ENCODE results near the gene SEC14L5.
"Not testable (repeated sequence)": the region's sequence is repeated elsewhere in the genome, so short reads cannot be mapped to it uniquely, and the experiment has no call there.

Gene SEC14L5

DNA sequence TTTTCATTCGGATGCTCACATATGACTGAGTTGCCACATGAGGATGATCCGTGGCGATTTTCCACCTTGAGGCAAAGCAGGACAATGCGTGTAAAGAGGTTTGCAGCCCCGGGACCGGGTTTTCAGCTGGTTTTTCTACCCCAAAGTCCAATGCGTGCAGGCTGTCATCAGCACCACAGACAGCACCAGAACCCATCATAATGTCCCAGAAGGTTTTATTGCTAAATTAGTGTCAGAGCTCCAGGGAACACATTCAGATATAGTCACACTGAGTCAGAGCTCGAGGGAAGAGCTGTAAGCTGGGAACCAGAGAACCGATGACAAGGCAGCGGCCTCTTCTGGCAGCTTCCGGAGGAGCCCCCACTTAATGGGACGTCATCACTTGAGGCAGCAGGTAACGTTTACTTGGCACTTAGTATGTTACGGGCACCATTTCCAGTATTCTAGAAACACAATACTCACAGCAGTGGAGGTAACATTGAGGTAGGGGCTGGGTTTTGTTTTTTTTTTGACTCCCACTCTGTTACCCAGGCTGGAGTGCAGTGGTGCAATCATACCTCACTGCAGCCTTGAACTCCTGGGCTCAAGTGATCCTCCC lies 84.5 kb downstream of the SEC14L5 start:
- DNase-seq: no peak

DNA sequence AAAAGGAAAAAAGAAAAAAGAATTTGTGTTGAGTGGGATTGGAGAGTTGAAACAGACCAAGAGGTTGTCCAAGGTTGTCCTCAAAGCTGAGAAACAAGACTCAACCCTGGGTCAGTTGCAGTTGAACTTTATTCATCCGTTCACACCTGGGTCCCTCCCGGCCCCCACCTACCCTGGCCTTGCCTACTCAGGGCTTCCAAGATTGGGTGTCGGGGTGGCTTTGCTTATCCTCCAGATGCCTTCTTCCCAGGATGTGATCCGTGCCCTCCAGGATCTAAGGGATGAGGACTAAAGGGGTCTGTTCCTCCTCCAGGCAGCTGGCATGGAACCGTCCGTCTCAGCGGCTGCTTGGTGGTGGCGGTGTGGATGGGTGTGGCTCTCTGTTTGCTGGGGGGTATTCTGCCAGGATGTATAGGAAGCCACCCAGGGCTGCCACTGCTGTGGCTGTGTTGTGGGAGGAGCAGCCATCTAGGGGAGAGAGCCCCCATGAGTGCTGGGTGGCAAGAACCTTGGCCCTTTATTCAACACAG lies 85.9 kb downstream of the SEC14L5 start:
- DNase-seq: no peak

DNA sequence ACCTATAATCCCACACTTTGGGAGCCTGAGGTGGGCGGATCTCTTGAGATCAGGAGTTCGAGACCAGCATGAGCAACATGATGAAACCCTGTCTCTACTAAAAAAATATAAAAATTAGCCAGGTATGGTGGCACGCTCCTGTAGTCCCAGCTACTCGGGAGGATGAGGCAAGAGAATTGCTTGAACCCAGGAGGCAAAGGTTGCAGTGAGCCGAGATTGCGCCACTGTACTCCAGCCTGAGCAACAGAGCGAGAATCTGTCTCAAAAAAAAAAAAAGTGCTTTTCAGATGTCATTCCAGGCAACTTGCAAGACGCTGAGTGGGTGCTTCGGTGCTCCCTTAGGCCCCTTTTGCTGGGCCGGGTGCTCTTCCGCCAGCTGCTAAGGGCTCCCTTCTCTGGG lies 86.5 kb downstream of the SEC14L5 start:
- DNase-seq: not testable (repeated sequence)

DNA sequence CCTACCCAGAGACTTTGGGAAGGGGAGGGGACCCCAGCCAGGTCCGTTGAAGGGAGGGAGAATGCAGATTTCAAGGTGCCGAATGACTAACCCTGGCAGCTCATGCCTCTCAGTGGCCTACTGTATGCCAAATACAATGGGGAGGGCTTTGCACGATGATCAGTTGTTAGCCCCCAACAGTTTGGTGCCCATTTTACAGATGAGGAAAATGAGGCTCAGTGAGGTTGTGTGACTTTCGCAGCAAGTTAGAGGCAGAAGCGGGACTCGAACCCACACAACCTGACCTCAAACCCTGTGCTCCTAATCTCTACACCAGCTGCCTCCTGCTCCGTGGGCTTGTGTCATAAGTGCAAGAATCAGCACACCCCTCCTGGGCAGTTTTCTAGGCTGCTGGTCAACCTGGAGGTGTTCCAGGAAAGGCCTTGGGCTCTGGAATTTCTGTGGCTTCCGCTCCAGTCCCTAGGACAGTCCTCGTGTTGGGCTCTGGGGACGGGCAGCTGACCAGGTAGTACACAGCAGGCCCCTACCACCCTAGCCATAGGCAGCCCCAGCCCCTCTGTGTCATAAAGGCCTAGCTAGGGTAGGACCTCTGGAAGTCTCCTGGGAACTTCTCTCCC lies 87.5 kb downstream of the SEC14L5 start:
- DNase-seq: no peak

DNA sequence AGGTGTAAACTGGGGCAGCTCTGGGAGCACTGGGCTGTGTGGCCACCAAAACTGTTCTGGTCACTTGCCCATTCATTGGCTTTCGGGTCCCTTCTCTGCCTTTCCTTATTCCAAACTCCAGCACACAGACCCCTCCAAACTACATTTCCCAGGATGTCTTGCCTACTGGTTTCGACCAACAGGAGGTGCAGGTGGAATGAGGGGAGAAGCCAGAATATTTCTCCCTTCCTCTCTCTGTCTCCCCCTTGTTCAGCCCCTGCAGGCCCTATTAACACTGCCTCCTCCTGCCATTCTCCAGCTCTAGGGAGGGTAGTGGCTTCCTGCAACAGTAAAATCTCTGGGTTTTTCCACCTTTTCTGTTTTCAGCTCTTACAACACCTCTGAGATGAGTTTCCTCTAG lies 88.8 kb downstream of the SEC14L5 start:
- DNase-seq: no peak

DNA sequence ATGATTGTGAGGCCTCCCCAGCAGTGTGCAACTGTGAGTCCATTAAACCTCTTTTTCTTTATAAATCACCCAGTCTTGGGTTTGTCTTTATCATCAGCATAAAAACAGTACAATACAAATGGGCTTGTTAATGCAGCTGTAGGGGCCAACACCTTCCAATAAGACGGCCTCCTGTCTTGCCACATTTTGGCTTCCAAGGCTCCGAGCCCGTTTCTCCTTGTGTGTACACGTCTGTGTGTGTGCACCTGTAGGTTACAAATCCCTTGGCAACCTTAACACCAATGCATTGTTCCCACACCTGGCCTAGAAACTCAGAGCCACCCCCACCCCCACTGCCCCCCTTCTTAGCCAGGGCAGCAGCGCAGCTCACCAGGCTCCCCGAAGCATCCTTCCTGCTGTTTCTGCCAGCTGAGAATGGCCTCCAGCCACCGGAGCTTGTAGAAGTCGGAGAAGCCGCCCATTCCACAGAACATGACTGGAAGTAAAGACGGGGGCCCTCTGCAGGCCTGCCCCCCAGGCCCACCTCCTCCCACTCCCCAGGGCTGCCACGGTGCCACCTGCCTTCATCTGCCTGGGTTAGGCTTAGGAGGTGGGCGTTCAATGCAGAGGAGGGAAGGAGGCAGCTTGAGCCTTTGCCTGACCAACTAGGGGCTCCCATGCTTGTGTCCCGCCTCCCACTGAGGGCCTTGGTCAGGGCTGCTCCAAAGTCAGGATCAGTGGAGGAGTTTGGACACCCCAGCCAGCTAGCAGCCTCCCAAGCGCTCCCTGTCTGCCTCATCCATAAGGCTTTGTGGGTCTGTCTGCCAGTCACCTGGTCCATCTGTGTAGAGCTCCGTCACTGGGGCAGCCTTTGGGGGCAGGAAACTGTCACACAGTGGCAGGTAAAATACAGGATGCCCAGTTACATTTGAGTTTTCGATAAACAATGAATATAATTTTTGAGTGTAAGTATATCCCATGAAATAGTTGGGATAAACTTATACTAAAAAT lies 97.0 kb downstream of the SEC14L5 start:
- DNase-seq: no peak

DNA sequence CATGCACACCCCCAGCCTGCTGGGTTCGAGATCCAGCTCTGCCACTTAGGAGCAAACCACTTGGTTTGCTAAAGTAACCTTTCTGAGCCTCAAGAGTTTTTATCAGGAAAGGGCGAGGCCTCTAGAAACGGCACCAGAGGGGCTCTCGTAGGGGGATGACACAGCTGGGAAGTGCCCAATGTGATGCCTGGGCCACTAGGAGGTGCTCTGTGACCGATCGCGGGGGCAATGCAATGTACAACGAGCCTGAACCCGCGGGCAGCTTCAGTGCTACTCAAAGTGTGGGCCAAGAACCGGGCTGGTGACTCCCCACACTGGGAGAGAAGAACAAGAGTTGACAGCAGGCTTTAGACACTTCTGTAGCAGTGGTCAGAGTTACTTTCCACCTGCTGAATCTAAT lies 98.2 kb downstream of the SEC14L5 start:
- DNase-seq: peak; percentile 57

DNA sequence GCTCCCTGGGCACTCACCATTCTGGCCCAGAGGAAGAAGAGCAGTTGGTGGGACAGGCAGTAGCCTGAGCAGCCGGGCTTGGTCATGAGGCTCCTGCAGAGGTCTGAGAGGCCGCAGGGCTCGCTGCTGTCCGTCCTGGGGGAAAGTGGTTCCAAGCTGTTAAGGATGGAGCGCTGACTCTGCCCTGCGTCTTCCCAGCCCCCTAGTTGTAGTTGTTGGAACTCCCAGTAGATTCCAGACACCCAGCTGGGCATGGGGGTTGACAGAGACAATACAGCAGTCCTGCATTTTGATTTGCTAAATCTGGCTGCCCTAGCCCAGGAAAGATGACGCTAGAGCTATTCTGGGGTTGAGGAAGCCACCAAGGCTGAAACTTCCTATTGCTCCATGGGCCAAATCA lies 100.3 kb downstream of the SEC14L5 start:
- no peak for DNase-seq

DNA sequence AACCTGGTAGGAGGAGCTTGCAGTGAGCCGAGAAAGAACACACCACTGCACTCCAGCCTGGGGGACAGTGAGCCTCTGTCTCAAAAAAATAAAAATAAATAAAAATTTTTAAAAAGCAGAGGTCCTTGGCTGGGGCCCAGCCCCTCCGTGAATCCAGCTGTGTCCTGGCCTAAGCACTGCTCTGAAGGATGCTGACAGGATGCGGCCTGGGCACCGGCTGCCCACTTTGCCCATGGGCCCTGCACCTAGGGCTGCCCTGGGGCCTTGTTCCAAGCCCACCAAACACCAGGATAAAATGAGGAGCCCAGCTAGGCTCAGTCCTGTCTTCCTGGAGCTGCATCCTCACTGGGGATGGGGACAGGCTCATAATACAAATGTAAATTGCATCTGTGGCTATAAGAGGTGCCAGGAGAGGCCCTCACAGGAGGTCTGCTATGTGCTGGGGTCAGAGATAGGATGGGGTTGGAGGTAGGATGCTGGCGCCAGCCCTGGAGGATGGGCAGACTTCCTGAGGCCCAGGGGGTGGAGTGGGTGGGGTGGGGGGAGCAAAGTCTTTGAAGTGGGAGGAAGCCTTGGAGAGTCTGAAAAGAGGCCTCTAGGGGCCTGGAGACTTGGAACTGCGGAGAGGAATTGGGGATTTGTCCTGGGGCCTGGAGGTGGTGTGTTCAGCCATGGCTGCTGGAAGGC lies 101.4 kb downstream of the SEC14L5 start:
- DNase-seq: no peak

DNA sequence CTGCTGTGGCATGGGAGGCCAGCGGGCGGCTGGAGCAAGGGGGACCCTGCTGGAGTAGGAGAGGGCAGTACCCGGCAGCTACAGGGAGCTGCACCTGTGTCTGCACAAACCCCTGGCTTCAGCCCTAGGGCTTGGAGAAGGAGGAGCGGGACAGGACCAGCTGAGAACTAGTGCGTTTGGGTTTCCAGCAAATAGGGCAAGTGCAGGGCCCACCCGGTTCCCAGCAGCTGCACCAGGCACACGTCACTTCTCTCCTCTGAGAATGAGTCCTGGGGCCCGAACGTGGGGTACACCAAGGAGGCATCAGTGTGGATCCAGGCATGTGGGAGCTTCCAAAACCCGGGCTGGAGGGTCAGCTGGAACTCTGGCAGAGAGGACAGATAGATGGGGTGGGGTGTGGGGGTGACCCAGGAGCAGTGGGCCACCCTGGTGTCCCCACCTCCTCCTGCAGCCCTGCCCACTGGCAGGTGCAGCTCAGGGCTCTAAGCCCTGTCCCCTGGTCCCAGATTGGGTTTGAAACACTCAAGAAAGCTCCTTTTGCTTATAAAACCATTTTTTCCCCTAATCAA lies 102.0 kb downstream of the SEC14L5 start:
- DNase-seq: no peak

DNA sequence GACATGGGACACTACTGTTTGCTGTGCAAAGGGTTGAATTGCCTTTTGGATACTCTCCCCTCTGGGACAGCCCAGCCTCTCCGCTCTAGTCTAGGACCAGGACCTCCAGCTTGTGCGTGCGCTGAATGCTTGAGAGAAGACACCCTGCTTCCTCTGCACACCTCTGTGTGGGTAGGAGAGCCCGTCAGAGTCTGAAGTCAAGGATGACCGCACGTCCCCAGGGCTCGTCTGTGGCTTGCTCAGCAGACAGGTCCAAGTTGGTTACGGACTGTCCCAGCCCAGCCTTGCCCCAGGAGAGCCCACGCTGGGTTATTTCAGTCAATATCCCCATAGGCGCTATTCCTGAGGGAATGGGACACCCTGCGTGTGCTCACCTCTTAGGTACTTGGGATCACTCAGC lies 103.9 kb downstream of the SEC14L5 start:
- no peak for DNase-seq

DNA sequence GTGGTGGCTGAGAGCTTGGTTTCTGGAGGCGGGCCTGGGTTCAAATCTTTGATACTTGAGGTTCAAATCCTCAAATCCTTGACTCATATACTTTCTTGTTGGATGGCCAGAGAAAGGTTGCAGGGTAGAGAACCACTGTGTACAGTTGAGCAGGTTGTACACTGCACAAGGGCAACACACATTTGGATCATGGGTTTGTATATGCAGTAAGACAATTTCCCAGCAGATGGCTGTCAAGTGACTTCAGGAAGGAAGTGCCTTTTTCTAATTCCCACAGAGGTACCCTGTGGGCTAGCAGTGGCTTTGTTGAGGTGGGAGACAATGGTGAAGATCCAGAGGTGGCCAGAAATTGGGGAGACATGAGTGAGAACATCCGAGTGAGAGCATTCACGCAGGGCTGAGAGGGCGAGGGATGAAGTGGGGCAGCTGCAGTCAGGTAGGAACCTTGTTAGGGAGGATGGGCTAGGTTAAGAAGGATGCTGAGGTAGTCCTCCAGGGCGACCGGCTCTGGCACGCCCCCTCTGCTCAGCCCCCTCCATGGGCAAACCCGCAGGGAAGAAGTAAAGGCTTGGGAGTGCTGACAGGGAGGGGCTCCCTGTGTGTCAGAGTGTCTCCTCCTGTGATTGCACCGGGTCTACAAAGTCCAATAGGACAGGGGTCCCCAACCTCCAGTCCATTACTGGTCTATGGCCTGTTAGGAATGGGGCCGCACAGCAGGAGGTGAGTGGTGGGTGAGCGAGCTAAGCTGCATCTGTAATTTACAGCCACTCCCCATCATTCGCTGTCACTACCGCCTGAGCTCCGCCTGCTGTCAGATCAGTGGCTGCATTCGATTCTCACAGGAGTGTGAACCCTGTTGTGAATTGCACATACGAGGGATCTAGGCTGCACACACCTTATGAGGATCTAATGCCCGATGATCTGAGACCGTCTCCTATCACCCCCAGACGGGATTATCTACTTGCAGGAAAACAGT lies 104.9 kb downstream of the SEC14L5 start:
- no peak for DNase-seq

DNA sequence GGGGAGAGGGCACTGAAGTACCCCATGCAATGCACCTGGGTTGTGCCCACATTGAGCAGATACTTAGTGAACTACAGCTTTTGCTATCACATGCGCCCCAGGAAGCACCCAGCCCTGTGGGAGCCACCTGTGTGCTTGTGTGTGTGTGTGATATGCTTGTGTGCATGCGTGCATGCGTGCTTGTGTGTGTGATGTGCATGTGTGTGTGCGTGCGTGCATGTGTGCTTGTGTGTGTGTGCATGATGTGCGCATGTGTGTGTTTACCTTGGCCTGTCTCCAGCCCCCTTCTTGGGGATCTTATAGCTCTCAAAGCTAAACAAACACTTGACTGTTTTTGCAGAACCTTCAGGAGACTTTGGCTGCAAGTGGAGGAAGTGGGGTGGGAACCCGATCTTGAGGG lies 106.8 kb downstream of the SEC14L5 start:
- no peak for DNase-seq

DNA sequence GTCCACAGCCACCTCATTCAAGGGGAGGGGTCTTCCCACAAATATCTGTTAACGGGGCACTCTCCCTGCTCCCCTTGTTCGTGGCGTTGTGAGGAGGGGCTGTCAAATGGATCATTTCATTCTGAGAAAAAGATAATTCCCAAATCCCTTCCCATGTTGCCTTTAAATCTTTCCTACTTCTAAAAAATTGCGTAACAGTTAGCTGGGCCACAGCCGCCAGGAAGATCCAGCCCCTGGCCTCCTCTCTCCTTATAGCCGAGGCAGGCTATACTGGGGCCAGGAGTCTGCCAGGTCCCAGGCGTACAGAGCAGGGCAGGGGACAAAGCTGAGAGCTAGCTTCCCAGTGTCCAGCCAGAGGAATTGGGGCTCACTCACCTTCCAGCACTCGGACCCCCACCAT lies 107.2 kb downstream of the SEC14L5 start:
- DNase-seq: no peak

DNA sequence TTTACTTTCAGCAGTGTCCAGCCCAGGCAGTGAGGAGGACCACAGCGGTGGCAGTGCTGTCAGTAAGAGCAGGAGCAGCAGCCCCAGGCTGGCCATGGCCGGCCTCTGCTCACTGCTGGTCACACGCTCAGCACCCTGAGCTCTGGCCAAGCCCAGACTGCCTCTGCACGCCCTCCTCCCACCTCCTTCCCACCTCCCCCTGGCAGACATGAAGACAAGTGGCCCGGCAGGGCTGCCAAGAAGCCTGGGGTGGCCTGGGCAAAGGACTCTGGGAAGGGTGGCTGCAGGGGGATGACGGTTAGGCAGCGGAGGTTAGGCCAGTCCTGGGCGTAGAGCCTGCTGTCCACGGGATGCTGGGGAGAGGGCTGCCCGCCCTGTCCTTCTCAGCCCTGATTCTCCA lies 107.7 kb downstream of the SEC14L5 start, which contains the start of gene C16orf89:
TSS of gene C16orf89 (minus strand) at position 144 of the 400 bp plus-strand sequence. CDS start at position 96, 48 bp downstream.
- no peak for DNase-seq

DNA sequence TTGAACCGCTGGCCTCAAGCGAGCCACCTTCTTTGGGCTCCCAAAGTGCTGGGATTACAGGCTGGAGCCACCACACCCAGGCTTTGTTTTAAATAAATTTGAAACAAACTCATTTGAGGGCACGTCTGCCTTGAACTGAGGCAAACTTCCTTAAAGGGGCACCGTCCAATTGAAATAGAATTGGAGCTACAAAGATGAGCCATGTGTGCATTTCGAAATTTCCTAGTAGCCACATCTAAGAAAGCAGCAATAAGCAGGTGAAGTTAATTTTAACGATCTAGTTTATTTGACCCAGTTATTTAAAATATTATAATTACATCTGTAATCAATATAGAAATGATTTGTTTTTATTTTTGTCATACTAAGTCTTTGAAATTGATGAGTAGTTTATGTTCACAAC lies 108.4 kb downstream of the SEC14L5 start:
- no peak for DNase-seq
